Bone marrow (tissue), 2 donors: ENCODE measurements around the gene METTL4.

Source experiments
- DNase-seq, 2 donors: peaks; one replicate each; lab custom pipeline; 2025; lab: John Stamatoyannopoulos, UW

The METTL4 gene, protein sequence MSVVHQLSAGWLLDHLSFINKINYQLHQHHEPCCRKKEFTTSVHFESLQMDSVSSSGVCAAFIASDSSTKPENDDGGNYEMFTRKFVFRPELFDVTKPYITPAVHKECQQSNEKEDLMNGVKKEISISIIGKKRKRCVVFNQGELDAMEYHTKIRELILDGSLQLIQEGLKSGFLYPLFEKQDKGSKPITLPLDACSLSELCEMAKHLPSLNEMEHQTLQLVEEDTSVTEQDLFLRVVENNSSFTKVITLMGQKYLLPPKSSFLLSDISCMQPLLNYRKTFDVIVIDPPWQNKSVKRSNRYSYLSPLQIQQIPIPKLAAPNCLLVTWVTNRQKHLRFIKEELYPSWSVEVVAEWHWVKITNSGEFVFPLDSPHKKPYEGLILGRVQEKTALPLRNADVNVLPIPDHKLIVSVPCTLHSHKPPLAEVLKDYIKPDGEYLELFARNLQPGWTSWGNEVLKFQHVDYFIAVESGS

DNA sequence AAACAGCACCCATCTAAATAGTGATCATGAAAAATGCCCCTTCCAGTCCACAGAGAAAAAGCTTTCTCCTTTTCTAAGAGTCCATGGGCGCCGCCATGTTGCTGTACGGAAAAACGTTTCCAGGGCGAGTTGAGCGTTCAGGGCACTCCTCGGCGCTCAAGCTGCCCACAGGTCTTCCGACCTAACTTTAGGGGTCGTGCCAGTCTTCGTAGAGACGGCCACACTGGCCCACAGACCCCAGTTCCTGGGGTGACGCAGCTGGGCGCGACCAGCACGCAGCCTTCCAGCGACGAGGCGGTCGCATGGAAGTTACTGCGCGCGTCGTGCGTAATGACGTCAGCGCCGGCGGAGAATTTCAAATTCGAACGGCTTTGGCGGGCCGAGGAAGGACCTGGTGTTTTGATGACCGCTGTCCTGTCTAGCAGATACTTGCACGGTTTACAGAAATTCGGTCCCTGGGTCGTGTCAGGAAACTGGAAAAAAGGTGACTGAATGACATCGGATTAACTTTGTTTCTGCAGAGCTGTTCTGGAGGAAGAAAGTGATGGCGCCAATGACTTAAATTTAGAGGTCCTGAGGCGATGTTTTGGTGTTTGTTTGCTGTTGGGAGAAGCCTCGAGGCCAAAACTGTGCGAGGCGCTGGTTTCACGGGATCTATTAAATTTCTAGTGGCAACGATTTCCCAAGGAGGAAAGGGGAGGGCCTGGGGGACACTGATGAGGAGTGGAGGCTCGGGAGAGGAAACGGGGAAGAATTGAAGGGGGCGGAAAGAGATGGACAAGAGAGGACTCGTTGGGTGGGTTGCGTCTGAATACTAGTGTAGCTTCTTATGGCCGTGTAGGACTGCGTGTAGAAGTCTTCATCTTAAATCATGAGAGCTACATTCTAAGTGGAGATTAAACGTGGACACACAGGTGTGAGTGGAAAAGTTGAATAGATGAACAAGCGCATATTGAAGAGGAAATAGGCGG is at the start of gene METTL4, which contains the start of gene NDC80:
Gene METTL4, minus strand, starts transcription at position 306 of the 971 bp plus-strand sequence. CDS start 4,289 bp downstream, outside the sequence.
Gene NDC80, plus strand, starts transcription at position 358 of the 971 bp plus-strand sequence. CDS start 1,429 bp downstream, outside the sequence.
- DNase-seq, result peak; percentile 78 to 98

DNA sequence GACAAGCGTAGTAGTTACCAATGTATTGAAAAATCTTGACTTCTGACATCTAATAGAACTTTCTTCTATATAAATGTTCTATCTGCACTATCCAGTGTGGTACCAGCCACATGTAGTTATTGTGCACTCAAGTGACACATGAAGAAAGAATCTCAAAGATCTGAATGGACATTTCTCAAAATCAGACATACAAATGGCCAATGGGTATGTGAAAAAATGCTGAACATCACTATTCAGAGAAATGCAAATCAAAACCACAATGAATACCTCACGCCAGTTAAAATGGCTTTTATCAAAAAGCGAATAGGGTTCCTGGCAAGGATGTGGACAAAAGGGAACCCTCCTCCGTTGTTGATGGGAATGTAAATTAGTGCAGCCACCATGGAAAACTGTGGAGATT is 46.7 kb upstream of the METTL4 start:
- no peak for DNase-seq

DNA sequence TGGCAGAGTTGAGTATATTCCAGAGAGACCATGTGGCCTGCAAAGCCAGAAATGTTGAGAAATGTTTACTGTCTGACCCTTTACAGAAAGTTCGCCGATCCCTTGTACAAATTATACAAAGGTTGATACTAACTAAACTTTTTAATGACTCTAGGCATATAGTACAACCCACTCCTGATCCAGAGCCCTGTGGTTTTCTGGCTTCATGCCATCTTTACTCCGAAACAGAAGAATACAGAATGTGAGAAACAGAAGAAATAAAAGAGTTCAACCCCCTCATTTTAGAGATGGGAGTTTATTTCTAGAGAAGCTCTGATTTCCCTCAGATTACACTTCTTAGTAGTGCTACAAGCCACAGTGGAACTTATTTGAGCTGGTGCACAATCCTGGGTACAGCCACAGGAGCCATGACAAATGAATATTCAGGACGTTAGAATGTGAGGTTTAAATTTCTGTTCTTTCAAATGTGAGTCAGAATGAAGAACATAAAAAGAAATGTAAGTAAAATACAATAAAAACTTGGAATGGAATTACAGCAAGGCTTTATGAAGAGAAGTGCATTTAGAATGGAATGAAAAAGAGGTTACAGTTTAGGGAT is 46.2 kb upstream of the METTL4 start:
- no peak for DNase-seq

DNA sequence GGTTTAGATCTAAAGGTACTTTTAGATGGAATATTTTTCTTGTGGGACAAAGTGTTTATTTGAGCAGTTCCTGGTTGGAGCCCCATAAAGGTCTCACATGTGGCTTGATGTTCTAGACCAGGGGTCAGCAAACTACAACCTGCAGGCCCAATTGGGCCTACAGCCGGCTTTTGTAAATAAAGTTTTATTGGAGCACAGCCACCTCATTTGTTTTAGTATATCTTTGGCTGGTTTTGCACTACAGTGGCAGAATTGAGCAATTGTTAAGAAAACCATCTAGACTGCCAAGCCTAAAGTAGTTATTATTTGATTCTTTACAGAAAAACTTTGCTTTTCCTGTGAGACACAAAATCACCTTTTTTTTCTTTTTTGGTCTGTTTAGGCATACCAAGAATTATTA is 41.7 kb upstream of the METTL4 start:
- no peak for DNase-seq

DNA sequence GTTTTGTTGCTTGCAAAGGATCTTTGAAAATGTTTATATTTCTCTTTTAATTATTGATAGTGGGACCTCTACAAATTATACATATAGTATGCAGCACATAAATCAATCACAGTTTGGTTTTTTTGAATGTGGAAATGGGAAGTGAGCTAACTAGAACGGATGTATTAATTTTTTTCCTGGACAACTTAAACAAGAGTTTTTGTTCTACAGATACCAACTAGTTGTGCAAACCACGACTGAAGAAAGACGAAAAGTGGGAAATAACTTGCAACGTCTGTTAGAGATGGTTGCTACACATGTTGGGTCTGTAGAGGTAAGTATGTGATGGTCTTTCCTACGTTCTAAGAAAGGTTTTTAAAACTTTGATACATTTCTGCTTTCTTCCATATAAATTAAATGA is 39.2 kb upstream of the METTL4 start:
- no peak for DNase-seq

DNA sequence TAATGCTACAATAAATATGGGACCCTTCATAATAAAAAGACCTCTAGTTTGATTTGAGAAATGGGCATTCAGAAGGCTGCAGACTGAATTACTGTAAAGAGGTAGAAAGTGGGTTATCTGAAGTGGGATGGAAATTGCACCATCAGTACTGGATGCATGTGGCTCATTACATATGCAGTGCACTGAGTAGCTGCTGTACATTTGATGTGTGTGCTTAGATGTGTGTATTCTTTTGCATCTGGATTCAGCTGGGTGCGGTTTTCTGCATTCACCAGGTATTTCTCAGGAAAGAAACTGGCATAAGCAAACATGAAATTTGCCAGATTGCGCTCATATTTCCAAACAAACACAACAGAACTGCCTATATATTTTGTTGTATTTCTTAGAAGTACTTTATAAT is 38.3 kb upstream of the METTL4 start:
- DNase-seq, result no peak

DNA sequence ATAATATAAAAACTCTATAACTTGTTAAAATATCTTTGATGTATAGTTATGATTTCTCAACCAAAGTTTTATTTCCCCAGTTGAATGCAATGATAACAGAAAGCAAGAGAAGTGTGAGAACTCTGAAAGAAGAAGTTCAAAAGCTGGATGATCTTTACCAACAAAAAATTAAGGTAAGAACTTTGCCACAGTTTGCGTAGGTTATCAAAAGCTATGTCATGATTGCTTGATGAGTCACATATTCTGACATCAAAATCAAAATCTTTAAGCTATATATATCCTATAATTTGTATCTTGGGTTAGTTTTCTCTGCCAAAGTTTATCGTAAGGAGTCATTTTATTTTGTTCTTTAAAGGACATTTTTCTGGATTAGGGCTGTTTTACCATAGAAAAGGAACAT is 35.0 kb upstream of the METTL4 start:
- DNase-seq, result no peak

DNA sequence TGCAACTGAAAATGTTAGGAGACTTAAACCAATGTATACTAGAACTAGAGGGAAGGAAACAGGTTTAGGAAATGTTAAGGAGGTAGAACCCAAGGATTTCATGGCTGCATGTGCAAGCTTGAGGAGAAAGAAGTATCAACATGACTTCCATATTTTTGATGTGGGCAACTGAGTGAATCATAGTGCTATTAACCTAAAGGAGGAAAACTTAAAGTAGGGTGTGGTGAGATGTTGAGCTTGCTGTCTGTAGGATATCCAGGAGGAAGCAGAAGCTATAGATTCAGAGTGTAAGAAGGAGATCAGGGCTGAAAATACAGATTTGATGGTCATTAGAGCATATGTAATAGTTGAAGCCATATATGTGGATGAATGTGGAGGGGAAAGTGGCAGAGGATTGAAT is 31.5 kb upstream of the METTL4 start:
- DNase-seq, result peak in 1 of 2 donors; percentile 15

DNA sequence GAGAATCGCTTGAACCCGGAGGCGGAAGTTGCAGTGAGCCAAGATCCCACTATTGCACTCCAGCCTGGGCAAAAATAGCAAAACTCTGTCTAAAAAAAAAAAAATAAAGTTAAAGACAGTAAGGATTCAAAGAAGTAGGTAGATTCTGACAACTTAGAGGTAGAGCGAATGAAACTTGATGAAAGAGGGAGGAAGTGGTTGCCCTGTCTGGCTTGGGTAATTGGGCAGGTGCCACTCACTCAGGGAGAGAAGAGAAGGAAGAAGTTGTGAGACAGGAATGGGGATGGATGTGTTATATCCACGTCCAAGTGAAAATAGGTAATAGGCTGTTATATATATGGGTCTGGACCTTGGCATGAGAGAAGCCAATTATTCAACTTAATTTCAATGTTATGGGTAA is 26.3 kb upstream of the METTL4 start:
- no peak for DNase-seq

DNA sequence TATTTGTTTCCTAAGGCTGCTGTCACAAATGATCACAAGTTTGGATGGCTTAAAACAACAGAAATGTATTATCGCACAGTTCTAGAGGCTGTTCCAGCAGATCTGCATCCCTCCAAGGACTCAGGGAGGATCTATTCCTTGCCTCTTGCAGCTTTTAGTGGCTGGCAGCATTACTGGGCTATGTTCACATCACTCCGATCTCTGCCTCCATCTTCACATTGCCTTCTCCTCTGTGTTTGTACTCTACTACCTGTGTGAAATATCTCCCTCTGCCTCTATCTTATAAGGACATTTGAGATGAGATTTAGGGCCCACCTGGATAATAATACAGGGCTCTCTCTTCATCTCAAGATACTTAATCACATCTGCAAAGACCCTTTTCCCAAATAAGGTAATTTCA is 19.0 kb upstream of the METTL4 start:
- no peak for DNase-seq

DNA sequence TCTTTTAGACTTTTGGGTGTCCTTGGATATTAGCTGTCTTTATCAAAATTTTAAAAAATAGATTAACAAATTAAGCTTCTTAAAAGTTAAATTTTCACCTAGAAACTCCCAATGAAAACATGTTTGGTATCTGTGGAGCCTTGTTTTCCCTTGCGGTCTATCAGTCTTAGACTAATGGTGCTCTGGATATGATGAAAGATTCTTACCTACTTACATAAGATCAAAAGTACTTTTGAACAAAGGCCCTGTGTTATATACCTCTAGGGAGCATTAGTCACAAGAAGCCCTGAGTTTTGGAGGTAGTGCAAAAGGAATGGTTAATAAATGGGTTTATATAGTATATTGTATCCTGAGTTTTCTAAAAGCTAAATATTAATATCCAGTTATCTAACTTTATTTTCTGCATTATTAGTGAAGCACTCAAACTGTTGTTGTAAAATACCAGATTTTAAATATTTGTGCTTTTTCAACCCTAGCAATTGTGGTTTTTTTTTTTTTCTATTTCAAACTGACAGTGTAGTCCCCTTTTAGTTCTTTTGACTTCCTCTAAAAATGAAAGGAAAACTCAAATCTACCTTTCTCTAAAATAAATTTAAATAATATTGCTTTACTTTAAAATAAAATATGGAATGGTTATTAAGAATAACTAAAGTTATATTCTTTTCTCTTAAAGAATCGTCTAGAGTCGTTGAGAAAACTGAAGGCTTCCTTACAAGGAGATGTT is 18.2 kb upstream of the METTL4 start:
- no peak for DNase-seq

DNA sequence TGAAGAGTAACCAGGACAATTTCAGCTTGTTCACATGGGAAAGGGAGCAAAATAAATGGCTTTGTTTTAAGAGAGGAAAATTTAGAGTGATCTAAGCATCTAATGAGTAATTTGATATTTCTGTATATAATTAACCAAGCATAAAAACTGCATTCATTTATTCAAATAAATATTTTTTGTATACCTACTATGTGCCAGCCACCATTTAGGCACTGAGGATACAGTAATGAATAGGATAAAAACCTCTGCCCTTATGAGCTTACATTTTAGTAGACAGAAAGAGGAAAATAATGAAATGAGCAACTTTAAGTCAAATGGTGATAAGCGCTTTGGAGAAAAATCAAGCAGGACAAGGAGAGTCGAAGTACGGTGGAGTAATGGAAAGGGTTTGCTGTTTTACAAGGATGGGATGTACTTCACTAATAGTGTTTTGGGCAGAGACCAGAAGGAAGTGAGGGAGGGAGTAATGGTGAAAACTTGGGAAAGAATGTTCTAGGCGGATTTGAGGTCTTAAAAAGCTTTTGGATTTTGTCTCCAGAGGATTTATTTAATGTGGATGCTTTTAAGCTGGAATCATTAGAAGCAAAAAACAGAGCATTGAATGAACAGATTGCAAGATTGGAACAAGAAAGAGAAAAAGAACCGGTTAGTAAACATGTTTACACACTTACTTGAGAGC is 17.5 kb upstream of the METTL4 start:
- DNase-seq, result no peak

DNA sequence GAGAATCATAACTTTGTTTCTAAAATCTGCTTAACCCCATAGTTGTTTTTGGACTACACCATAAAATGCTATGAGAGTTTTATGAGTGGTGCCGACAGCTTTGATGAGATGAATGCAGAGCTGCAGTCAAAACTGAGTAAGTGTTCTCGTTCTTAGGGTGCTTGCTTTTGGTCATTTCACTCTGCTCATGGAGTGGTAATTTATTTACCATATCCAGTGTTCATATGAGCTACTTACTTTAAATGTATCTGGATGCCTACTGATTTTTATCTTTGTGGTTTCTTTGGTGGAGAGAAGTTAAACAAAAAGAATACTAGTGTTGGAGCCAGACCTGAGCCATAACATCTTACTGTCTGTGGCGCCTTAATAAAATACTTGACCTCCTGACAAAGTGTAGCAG is 16.5 kb upstream of the METTL4 start:
- DNase-seq, result no peak

DNA sequence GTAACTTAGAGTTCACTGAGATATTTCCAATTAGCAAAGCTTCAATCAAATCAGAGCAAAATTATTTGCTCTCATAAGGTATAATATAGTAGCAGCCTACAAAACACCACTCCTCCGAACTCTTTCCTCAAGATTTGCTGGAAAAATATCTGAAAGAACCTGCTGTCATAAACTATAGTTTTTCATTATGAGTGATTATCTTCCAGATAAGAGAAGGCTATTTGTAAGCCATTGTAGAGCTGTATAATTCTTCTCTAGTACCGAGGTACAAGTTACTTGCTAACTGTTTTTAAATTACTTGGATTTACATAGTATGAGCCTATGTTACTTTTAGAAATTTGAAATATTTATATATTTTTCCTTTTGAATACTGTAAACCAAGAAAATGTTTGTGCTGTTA is 2.1 kb upstream of the METTL4 start:
- no peak for DNase-seq

DNA sequence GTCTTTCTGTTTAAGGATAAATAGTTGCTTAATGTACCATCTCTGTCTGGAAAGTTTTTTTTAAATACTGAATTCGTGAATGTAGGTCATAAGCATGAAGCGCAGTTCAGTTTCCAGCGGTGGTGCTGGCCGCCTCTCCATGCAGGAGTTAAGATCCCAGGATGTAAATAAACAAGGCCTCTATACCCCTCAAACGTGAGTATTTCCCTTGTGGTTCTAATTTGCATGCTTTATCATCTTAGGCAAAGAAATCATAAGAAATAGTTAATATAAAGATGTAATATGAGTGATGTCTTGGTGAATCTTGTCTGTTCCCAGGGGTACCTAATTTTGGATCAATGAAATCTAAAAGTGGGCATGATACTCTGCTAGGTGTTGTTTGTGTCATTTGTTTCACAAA is 1.6 kb upstream of the METTL4 start:
- no peak for DNase-seq

DNA sequence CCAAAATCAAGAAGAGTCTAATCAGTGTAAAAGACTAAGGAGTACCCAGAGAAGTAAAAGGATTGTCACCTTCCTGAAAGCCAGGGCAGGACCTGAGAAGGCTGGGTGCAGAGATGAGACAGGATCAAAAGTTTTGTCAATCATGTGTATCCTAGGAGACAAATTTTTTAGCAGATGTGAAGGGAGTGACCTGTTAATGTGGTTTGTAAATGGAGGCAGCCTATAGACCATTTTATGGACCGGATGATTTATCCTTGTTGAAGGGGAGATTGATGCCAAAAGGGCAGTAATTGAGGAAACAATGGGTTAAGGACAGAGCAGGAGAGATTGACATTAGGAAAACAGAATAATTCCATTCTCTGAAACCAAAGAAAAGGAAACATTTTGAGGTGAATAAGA is 865 bp upstream of the METTL4 start:
- no peak for DNase-seq

DNA sequence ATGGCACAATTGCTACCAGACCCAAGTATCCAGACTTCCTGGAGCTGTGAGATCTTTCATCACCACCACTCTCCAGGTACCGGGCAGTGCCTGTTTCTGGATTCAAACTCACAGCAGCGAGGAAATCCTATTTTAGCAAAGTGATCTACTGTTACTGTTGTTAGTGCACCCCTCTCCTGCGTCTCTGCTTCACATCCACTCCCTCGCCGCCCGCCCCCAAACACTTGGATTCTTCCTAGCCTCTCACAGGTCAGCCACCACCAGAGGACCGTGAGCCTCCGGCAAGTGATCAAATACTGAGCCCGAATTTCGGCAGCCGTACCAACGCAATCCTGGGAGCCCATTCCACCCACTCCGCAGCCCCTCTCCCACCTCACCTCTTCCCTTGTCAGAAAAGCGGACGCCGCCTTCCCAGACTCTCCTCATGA is 519 bp downstream of the METTL4 start:
- DNase-seq, result peak in 1 of 2 donors; percentile 90

DNA sequence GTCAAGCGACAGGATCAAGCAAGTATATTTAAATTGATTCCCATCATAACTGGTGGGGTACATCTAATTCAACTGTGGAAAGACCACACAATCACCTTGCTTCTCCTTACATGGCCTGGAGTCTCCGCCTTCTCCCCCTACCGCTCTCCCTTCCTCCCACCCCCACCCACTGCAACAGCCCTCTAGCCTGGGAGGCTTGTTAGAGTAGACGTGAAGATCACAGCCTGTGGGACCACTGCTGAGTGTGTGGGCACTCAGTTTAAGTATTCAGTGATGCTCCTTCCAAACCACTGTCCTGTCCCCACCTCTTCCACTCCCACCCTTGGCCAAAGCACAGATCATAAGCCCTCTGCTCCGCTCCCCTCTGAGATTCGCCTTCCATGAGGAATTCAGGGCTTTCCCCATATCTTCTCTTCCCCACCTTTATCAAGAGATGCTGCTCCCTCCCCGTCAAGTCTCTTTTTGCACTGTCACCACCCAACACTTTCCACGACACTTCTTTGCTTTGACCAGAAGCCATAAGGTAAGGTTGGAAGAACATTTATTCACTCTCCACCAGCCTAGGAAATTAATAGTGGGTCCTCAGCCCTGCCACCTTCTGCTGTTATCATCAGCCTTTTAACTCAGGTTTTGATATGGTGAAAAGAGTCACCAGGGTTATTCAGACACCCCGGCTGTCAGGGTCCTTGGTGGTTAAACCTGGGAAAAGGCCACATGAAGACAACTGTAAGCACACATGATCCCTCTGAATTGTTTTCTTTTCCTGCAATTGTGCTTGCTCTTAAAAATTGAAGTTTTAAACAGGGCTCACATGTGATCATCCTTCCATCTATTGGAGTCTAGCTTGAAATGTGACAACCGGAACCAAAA is 1.7 kb downstream of the METTL4 start:
- DNase-seq, result no peak

DNA sequence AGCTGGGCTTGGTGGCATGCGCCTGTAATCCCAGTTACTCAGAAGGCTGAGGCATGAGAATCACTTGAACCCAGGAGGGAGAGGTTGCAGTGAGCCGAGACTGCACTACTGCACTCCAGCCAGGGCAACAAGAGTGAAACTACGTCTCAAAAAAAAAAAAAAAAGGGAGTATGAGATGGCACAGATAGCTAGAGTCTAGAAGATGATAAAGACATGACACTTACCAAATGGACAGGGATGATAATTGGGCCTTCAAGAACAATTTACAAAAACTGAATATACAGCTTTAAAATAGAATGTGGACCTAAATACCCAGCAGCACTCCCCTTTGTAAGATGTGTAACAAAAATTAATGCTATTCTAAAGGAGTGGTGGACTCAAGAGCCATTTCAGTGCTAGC is 2.7 kb downstream of the METTL4 start:
- DNase-seq, result no peak

DNA sequence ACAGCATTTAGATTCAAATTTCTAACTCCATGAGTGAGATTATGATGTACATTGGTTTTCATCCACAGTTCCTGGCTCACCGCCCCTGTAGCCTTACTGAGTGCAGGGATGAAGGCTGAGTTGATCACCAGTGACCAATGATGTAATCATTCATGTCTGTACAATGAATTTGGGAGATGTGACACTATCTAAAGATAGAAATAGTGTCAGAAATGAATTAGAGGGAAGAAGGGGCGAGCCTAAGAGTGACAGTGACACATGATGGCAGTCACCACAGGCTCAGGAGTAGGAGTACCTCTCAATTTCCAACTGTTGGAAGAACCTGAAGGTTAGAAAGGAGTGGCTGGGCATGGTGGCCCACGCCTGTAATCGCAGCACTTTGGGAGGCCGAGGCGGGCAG is 3.2 kb downstream of the METTL4 start:
- no peak for DNase-seq
